ENCODE data around the gene MICAL2. TPM values are rescaled to one million over a fixed set of nuclear protein-coding genes. Genes with fewer than 3 reads are reported as not detected.

The MICAL2 gene
- total RNA-seq, 2 donors from 2014 or later, result 13.1 to 285 TPM

DNA sequence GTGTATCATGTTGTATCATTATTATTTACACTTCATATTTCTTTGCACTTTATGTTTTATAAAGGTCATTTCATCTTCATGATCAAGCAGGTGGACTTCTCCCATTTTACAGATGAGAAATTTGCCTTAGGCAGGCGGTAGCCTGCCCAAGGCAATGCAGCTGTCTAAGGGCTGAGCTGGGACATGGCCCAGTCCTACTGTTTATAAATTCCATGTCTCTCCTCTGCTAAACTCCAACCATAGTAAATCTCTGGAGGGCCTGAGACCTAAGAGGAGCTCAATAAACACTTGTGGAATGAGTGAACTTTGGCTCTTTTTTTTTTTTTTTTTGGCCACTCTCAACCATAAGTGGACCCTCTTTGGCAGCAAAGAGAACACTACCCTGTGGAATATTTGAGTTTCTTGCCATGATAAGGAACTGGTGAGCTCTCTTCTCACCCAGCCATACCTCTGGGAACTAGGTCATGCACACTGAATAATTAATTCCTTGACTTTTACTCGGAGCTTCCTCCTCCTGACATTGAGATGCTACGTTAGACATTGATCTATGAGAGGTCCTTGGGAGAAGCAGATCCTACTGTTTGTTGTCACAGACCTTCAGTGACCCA is 29.9 kb downstream of the MICAL2 start:
- Histone ChIP-seq H3K4me3 (no peak overlapping the region), H3K27ac (no peak overlapping the region), H3K27me3 (replicated peaks; ENCODE audit: insufficient read depth) (no peaks in the 10 kb centered on the region), H3K9me3 (no peaks in the 10 kb centered on the region), H3K36me3 (no peaks in the 10 kb centered on the region), H3K4me1 (replicated peaks) (peaks cover 16% of the 10 kb centered on the region)
- WGBS, result 68% methylated on average over 3 of the region's 3 CpGs
- no peak for DNase-seq (ENCODE audit: low spot score)
- no peak for TF ChIP-seq POLR2AphosphoS5 (IDR thresholded peaks at IDR 0.05)
- TF ChIP-seq, protein P1, sequence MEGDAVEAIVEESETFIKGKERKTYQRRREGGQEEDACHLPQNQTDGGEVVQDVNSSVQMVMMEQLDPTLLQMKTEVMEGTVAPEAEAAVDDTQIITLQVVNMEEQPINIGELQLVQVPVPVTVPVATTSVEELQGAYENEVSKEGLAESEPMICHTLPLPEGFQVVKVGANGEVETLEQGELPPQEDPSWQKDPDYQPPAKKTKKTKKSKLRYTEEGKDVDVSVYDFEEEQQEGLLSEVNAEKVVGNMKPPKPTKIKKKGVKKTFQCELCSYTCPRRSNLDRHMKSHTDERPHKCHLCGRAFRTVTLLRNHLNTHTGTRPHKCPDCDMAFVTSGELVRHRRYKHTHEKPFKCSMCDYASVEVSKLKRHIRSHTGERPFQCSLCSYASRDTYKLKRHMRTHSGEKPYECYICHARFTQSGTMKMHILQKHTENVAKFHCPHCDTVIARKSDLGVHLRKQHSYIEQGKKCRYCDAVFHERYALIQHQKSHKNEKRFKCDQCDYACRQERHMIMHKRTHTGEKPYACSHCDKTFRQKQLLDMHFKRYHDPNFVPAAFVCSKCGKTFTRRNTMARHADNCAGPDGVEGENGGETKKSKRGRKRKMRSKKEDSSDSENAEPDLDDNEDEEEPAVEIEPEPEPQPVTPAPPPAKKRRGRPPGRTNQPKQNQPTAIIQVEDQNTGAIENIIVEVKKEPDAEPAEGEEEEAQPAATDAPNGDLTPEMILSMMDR (IDR thresholded peaks at IDR 0.05), result no peak
- no peak for TF ChIP-seq POLR2A (IDR thresholded peaks at IDR 0.05)
- intact Hi-C loops (cut with DNase I), result no loop called here

DNA sequence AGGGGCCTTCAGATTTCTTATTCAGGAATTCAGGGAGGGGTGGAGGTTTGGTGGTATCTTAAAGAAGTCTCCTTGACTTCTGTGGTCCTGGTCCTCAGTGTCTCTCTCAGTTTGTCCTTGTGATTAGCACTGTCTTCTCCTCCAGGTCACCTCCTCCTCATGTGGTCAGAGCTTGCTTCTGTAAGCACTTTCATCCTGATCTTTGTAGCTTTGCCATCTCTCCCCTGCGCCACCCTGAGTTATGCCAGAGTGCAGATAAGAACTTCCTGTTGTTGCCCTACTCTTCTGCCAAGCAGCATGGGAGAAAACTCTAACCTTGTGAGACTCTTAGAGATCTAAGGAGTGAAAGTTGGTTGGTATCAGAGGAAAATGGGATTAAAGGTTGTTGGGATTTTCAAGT is 30.9 kb downstream of the MICAL2 start:
- Histone ChIP-seq H3K27ac (no peak overlapping the region), H3K4me3 (no peak overlapping the region), H3K4me1 (replicated peaks) (peaks cover 16% of the 10 kb centered on the region), H3K9me3 (no peaks in the 10 kb centered on the region), H3K36me3 (no peaks in the 10 kb centered on the region), H3K27me3 (replicated peaks; ENCODE audit: insufficient read depth) (no peaks in the 10 kb centered on the region)
- intact Hi-C loops (cut with DNase I), result no loop called here
- no peak for DNase-seq (ENCODE audit: low spot score)
- 81% methylated on average over 1 of the region's 1 CpG for WGBS
- TF ChIP-seq POLR2A (IDR thresholded peaks at IDR 0.05) (no peak), POLR2AphosphoS5 (IDR thresholded peaks at IDR 0.05) (no peak)
- TF ChIP-seq, protein P1 (IDR thresholded peaks at IDR 0.05), result no peak

DNA sequence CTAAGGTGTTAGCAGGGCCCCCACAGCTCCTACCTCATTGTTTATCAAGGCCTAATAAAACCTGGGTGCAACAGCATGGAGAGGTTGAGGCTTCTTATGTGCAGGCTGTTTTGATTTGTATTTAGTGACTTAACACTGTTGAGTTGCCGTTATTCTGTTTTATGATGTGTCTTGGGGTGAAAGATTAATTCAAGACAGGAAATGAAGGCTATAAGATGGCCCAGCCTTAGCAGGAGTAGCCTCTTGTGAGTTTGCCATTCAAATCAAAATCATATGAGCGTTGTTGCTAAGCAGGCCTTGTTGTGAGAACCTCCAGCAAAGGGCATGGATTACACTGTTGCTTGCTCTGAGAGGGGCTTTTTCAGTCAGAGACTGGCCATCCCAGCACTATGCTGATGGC is 31.8 kb downstream of the MICAL2 start:
- no peaks in the 10 kb centered on the region for H3K36me3 ChIP-seq
- H3K4me1 ChIP-seq (replicated peaks), result peaks cover 7% of the 10 kb centered on the region
- TF ChIP-seq POLR2AphosphoS5 (IDR thresholded peaks at IDR 0.05), result no peak
- TF ChIP-seq, protein P1 (IDR thresholded peaks at IDR 0.05), result no peak
- TF ChIP-seq POLR2A (IDR thresholded peaks at IDR 0.05), result no peak
- WGBS, result 81% methylated on average over 2 of the region's 2 CpGs
- no peaks in the 10 kb centered on the region for H3K9me3 ChIP-seq
- no peak for DNase-seq (ENCODE audit: low spot score)
- H3K4me3 ChIP-seq, result no peak overlapping the region
- H3K27ac ChIP-seq, result no peak overlapping the region
- intact Hi-C loops (cut with DNase I), result no loop called here
- no peaks in the 10 kb centered on the region for H3K27me3 ChIP-seq (replicated peaks; ENCODE audit: insufficient read depth)

- Histone ChIP-seq H3K36me3 (no peaks in the 10 kb centered on the region), H3K9me3 (no peaks in the 10 kb centered on the region), H3K4me3 (no peak overlapping the region), H3K4me1 (replicated peaks) (peaks cover 4% of the 10 kb centered on the region), H3K27ac (no peak overlapping the region), H3K27me3 (replicated peaks; ENCODE audit: insufficient read depth) (no peaks in the 10 kb centered on the region)
- 97% methylated on average over 3 of the region's 3 CpGs for WGBS
- TF ChIP-seq POLR2AphosphoS5 (IDR thresholded peaks at IDR 0.05) (no peak), POLR2A (IDR thresholded peaks at IDR 0.05) (no peak)
- TF ChIP-seq, protein P1 (IDR thresholded peaks at IDR 0.05), result no peak
- no peak for DNase-seq (ENCODE audit: low spot score)
- intact Hi-C loops (cut with DNase I), result no loop called here
These were observed 32.5 kb downstream of the MICAL2 start for GRCh38 chr11:12142909-12143308.
